ENCODE data around the gene AP1B1.
"Not testable (repeated sequence)": the region's sequence is repeated elsewhere in the genome, so short reads cannot be mapped to it uniquely, and the experiment has no call there.

The AP1B1 gene

DNA sequence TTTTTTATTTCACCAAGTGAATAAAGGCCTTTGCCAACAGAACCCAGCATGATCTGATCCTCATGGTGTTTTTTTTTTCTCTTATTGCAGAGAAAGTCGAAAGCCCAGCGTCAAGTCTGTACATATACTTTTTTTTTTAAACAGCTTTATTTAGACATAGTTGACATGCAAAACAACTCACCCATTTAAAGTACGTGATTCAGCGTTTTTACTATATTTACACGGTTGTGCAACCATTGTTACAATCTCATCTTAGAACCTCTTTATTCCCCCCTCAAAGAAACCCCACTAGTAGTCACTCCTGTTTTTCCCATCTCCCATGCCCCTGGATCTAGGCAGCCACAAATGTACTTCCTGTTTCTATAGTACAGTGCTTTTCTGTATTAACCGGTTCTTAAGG, 20.6 kb upstream of the AP1B1 start:
- no peaks in the 10 kb centered on the region for H3K9me3 ChIP-seq (ENCODE audit: control insufficient read depth, low read depth, low read length)
- no peaks in the 10 kb centered on the region for H3K36me3 ChIP-seq (ENCODE audit: control insufficient read depth, low read depth, low read length)
- H3K4me1 ChIP-seq (ENCODE audit: control insufficient read depth, low read depth, low read length) = no peaks in the 10 kb centered on the region
- H3K9ac ChIP-seq (ENCODE audit: low read length) = no peak overlapping the region
- H3K27ac ChIP-seq (ENCODE audit: low read length) = no peak overlapping the region
- no peaks in the 10 kb centered on the region for H3K27me3 ChIP-seq (ENCODE audit: control insufficient read depth, insufficient read depth, low read length)
- no peak overlapping the region for H3K4me3 ChIP-seq (ENCODE audit: low read length)

GRCh38 chr22:29401538-29401937, 13.2 kb upstream of the AP1B1 start:
- H3K27me3 ChIP-seq (ENCODE audit: control insufficient read depth, insufficient read depth, low read length); H3K9ac ChIP-seq (ENCODE audit: low read length); H3K9me3 ChIP-seq (ENCODE audit: control insufficient read depth, low read depth, low read length): not testable (repeated sequence)

DNA sequence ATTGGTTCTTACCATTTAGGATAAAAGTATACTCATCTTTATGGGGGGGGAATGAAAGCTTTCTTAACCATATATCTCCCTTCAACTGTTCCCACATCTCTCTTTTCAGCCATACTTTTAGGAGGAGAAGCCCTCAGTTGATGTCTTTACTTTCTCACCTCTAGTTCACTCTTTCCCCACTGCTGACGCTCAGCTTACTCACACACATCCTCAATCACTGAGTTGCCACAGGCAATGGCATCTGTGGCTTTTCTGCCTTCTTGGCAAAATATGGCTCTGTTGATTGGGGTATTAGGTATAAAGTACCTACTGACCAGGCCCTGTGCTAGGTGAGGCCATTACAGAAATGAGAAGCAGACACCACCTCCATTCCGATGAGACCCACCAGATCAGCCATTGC, 12.2 kb upstream of the AP1B1 start:
- Histone ChIP-seq H3K9me3 (ENCODE audit: control insufficient read depth, low read depth, low read length) (no peaks in the 10 kb centered on the region), H3K4me3 (ENCODE audit: low read length) (no peak overlapping the region), H3K27ac (ENCODE audit: low read length) (no peak overlapping the region), H3K4me1 (ENCODE audit: control insufficient read depth, low read depth, low read length) (no peaks in the 10 kb centered on the region), H3K36me3 (ENCODE audit: control insufficient read depth, low read depth, low read length) (no peaks in the 10 kb centered on the region), H3K9ac (ENCODE audit: low read length) (no peak overlapping the region), H3K27me3 (ENCODE audit: control insufficient read depth, insufficient read depth, low read length) (no peaks in the 10 kb centered on the region)

More at GRCh38 chr22:29401538-29401937, 13.2 kb upstream of the AP1B1 start:
- not testable (repeated sequence) for H3K27ac ChIP-seq (ENCODE audit: low read length); H3K4me3 ChIP-seq (ENCODE audit: low read length); H3K36me3 ChIP-seq (ENCODE audit: control insufficient read depth, low read depth, low read length); H3K4me1 ChIP-seq (ENCODE audit: control insufficient read depth, low read depth, low read length)

- H3K4me1 ChIP-seq (ENCODE audit: control insufficient read depth, low read depth, low read length) = no peaks in the 10 kb centered on the region
- no peaks in the 10 kb centered on the region for H3K9me3 ChIP-seq (ENCODE audit: control insufficient read depth, low read depth, low read length)
- no peak overlapping the region for H3K4me3 ChIP-seq (ENCODE audit: low read length)
- H3K27me3 ChIP-seq (ENCODE audit: control insufficient read depth, insufficient read depth, low read length) = no peaks in the 10 kb centered on the region
- no peaks in the 10 kb centered on the region for H3K36me3 ChIP-seq (ENCODE audit: control insufficient read depth, low read depth, low read length)
- H3K27ac ChIP-seq (ENCODE audit: low read length) = no peak overlapping the region
- no peak overlapping the region for H3K9ac ChIP-seq (ENCODE audit: low read length)
These were observed 9.4 kb upstream of the AP1B1 start for GRCh38 chr22:29397791-29398190.

- Histone ChIP-seq H3K27ac (ENCODE audit: low read length) (no peak overlapping the region), H3K4me1 (ENCODE audit: control insufficient read depth, low read depth, low read length) (no peaks in the 10 kb centered on the region), H3K27me3 (ENCODE audit: control insufficient read depth, insufficient read depth, low read length) (no peaks in the 10 kb centered on the region), H3K36me3 (ENCODE audit: control insufficient read depth, low read depth, low read length) (no peaks in the 10 kb centered on the region), H3K9me3 (ENCODE audit: control insufficient read depth, low read depth, low read length) (no peaks in the 10 kb centered on the region), H3K4me3 (ENCODE audit: low read length) (no peak overlapping the region), H3K9ac (ENCODE audit: low read length) (no peak overlapping the region)
These were observed 7.8 kb upstream of the AP1B1 start for GRCh38 chr22:29396126-29396525.

GRCh38 chr22:29394931-29395581, 6.7 kb upstream of the AP1B1 start:
- no peaks in the 10 kb centered on the region for H3K36me3 ChIP-seq (ENCODE audit: control insufficient read depth, low read depth, low read length)
- no peak overlapping the region for H3K9ac ChIP-seq (ENCODE audit: low read length)
- no peaks in the 10 kb centered on the region for H3K9me3 ChIP-seq (ENCODE audit: control insufficient read depth, low read depth, low read length)
- H3K4me1 ChIP-seq (ENCODE audit: control insufficient read depth, low read depth, low read length) = no peaks in the 10 kb centered on the region
- H3K27ac ChIP-seq (ENCODE audit: low read length) = no peak overlapping the region
- no peak overlapping the region for H3K4me3 ChIP-seq (ENCODE audit: low read length)
- H3K27me3 ChIP-seq (ENCODE audit: control insufficient read depth, insufficient read depth, low read length) = no peaks in the 10 kb centered on the region

- Histone ChIP-seq H3K9ac (ENCODE audit: low read length) (no peak overlapping the region), H3K27ac (ENCODE audit: low read length) (no peak overlapping the region), H3K4me3 (ENCODE audit: low read length) (no peak overlapping the region), H3K4me1 (ENCODE audit: control insufficient read depth, low read depth, low read length) (no peaks in the 10 kb centered on the region), H3K9me3 (ENCODE audit: control insufficient read depth, low read depth, low read length) (no peaks in the 10 kb centered on the region), H3K27me3 (ENCODE audit: control insufficient read depth, insufficient read depth, low read length) (no peaks in the 10 kb centered on the region), H3K36me3 (ENCODE audit: control insufficient read depth, low read depth, low read length) (no peaks in the 10 kb centered on the region)
These were observed 4.7 kb upstream of the AP1B1 start for GRCh38 chr22:29393019-29393608.

GRCh38 chr22:29391546-29391945, 3.2 kb upstream of the AP1B1 start:
- H3K4me3 ChIP-seq (ENCODE audit: low read length) = no peak overlapping the region
- no peak overlapping the region for H3K9ac ChIP-seq (ENCODE audit: low read length)
- H3K9me3 ChIP-seq (ENCODE audit: control insufficient read depth, low read depth, low read length) = no peaks in the 10 kb centered on the region
- peaks cover 4% of the 10 kb centered on the region for H3K4me1 ChIP-seq (ENCODE audit: control insufficient read depth, low read depth, low read length)
- H3K27me3 ChIP-seq (ENCODE audit: control insufficient read depth, insufficient read depth, low read length) = no peaks in the 10 kb centered on the region
- no peaks in the 10 kb centered on the region for H3K36me3 ChIP-seq (ENCODE audit: control insufficient read depth, low read depth, low read length)
- no peak overlapping the region for H3K27ac ChIP-seq (ENCODE audit: low read length)

- no peaks in the 10 kb centered on the region for H3K27me3 ChIP-seq (ENCODE audit: control insufficient read depth, insufficient read depth, low read length)
- H3K4me1 ChIP-seq (ENCODE audit: control insufficient read depth, low read depth, low read length) = peaks cover 4% of the 10 kb centered on the region
These were observed 1.9 kb upstream of the AP1B1 start for GRCh38 chr22:29390270-29390669.

DNA sequence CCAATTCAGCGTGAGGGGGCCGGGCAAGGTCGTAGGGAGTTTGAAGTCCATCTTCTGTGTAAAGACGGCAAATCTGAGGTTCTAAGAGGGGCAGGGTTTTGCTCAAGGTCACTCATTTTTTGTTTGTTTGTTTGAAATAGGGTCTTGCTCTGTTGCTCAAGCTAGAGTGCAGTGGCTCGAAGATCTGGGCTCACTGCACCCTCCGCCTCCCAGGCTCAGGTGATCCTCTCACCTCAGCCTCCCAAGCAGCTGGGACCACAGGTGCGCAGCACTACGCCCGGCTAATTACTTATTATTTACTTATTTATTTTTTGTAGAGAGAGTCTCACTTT, 355 bp upstream of the AP1B1 start:
- Histone ChIP-seq H3K4me3 (ENCODE audit: low read length) (peak overlapping the region; percentile 84), H3K9ac (ENCODE audit: low read length) (no peak overlapping the region), H3K27ac (ENCODE audit: low read length) (no peak overlapping the region), H3K36me3 (ENCODE audit: control insufficient read depth, low read depth, low read length) (no peaks in the 10 kb centered on the region), H3K9me3 (ENCODE audit: control insufficient read depth, low read depth, low read length) (no peaks in the 10 kb centered on the region), H3K27me3 (ENCODE audit: control insufficient read depth, insufficient read depth, low read length) (no peaks in the 10 kb centered on the region), H3K4me1 (ENCODE audit: control insufficient read depth, low read depth, low read length) (peaks cover 4% of the 10 kb centered on the region)

More at GRCh38 chr22:29390270-29390669, 1.9 kb upstream of the AP1B1 start:
- H3K36me3 ChIP-seq (ENCODE audit: control insufficient read depth, low read depth, low read length) = no peaks in the 10 kb centered on the region
- H3K4me3 ChIP-seq (ENCODE audit: low read length) = no peak overlapping the region
- no peak overlapping the region for H3K27ac ChIP-seq (ENCODE audit: low read length)
- H3K9ac ChIP-seq (ENCODE audit: low read length) = no peak overlapping the region
- no peaks in the 10 kb centered on the region for H3K9me3 ChIP-seq (ENCODE audit: control insufficient read depth, low read depth, low read length)

DNA sequence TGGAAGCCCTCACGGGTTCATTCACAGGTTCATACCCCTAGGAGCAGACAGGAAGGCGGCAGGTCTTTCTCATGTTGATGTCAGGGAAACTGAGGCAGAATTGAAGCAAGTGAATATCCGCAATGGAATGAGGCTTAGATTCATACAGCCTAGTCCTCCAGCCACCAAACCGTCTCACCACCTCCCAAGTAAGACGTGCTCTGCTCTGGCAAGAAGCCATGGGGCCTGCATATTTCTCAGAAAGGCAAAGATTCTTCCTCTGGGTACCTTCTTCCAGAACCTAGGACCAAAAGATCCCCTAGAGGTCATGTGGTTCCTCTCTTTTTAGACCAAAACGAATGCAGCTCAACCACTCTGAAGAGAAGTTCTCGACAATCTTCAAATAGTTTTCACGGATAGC, 1.7 kb downstream of the AP1B1 start:
- H3K4me1 ChIP-seq (ENCODE audit: control insufficient read depth, low read depth, low read length) = peaks cover 4% of the 10 kb centered on the region
- no peaks in the 10 kb centered on the region for H3K9me3 ChIP-seq (ENCODE audit: control insufficient read depth, low read depth, low read length)
- no peaks in the 10 kb centered on the region for H3K27me3 ChIP-seq (ENCODE audit: control insufficient read depth, insufficient read depth, low read length)
- H3K36me3 ChIP-seq (ENCODE audit: control insufficient read depth, low read depth, low read length) = no peaks in the 10 kb centered on the region
- no peak overlapping the region for H3K27ac ChIP-seq (ENCODE audit: low read length)
- no peak overlapping the region for H3K4me3 ChIP-seq (ENCODE audit: low read length)
- H3K9ac ChIP-seq (ENCODE audit: low read length) = no peak overlapping the region

DNA sequence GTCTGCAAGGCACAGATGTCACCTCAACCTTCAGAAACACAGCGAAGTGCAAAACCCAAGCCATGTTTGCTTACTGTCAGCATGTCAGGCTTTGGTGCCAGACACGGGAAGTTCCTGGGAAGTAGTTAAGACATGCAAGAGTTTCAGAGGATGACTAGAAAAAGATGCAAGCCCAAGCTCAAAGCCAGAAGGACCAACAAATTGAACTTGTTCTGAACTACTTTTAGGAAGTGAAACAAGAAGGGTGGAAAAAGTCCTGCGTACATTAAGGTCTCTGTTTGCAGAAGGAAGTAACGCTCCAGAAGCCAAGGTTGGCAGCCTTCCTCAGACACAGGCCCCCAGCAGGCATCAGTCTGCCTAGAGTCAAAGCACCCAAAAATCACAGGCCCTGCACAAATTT, 2.6 kb downstream of the AP1B1 start:
- no peaks in the 10 kb centered on the region for H3K27me3 ChIP-seq (ENCODE audit: control insufficient read depth, insufficient read depth, low read length)
- H3K36me3 ChIP-seq (ENCODE audit: control insufficient read depth, low read depth, low read length) = no peaks in the 10 kb centered on the region
- no peak overlapping the region for H3K27ac ChIP-seq (ENCODE audit: low read length)
- H3K9me3 ChIP-seq (ENCODE audit: control insufficient read depth, low read depth, low read length) = no peaks in the 10 kb centered on the region
- no peak overlapping the region for H3K9ac ChIP-seq (ENCODE audit: low read length)
- H3K4me3 ChIP-seq (ENCODE audit: low read length) = no peak overlapping the region
- peaks cover 4% of the 10 kb centered on the region for H3K4me1 ChIP-seq (ENCODE audit: control insufficient read depth, low read depth, low read length)

Data from iPS-18a (cell line).